ENCODE data around the gene ST8SIA6.
"Not testable (repeated sequence)": the region's sequence is repeated elsewhere in the genome, so short reads cannot be mapped to it uniquely, and the experiment has no call there.

ST8SIA6 gene, protein sequence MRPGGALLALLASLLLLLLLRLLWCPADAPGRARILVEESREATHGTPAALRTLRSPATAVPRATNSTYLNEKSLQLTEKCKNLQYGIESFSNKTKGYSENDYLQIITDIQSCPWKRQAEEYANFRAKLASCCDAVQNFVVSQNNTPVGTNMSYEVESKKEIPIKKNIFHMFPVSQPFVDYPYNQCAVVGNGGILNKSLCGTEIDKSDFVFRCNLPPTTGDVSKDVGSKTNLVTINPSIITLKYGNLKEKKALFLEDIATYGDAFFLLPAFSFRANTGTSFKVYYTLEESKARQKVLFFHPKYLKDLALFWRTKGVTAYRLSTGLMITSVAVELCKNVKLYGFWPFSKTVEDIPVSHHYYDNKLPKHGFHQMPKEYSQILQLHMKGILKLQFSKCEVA

DNA sequence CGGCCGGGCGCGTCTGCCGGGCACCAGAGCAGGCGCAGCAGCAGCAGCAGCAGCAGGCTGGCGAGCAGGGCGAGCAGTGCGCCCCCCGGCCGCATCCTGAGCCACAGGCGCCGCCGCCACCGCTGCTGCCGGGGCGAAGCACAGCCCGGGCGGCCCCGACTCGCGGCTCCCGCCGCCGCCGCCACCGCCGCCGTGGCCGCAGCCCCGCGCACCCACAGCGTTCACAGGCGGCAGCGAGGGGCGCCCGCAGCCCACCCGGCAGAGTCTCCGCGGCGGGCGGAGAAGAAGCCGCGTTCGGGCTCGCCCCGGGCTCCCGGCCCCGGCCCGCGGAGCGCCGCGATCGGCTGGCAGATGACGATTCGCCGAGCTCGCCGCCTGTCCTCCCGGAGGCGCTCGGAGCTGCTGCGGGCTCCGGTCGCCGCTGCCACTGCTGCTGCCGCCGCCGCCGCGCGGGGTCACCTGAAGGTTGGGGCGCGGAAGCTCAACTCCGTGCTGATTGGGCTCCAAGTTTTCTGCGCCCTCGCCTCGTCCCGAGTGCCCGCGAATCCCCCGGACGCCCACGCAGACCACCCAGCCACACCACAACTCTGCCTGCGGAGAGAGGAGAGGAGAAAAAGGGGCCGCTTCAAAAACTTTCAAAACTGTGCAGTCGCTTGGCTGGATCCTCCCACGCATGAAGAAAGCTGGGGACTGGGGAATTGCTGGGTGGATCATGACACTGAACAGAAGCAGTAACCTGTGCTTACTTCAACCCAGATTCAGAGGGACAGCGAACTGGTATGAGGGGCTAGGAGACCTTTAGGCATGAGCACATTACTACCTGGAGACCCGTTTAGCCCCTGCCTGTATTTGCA, at the start of gene ST8SIA6:
ST8SIA6 (minus strand) TSS at position 435 of the 854 bp plus-strand sequence; CDS start at position 95, 340 bp downstream.
- DNase-seq (ENCODE audit: low read depth in 2 of 2): no peak

DNA sequence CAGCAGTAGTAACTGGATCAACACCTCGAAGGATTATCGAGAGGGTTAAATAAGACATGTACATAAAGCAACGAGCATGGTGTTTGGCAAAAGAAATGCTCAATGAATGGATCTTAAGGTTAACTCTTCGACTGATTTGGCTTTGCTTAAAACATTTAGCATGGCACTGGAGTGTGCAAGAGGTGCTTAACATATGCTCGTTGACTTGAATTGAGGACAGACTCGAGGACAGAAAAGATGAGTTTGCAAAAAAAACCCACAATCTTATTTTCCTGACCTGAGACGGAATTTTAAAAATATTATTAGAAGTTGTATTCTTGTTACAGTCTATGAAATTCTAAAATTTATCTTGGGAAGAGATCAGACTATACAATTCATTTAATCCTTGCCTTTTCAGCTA, 49.4 kb upstream of the ST8SIA6 start:
- DNase-seq (ENCODE audit: low read depth in 2 of 2): no peak

DNA sequence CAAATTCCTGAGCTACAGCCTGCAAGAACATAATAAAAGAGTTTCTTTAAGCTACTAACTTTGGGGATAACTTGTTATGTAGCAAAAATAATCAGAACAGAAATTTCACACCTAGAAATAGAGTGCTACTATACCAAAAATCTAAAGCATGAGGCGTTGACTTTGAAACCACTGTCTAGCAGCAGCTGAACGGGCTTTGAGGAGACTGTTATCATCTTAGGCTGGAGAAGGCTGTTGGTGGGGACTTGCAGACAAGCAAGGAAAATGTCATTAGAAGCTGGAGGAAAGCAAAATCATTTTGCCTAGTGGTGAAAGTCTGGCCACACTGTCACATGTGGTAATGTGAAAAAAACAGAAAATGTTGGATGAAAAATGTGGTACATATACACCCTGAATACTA, 48.4 kb upstream of the ST8SIA6 start:
- no peak for DNase-seq (ENCODE audit: low read depth in 2 of 2)

DNA sequence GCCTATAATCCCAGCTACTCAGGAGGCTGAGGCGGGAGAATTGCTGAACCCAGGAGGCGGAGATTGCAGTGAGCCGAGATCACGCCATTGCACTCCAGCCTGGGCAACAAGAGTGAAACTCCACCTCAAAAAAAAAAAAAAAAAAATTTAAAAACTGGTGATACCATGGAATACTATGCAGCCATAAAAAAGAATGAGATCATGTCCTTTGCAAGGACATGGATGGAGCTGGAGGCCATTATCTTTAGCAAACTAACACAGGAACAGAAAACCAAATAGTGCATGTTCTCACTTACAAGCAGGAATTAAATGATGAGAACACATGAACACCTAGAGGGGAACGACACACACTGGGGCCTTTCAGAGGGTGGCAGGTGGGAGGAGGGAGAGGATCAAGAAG, 44.6 kb upstream of the ST8SIA6 start:
- DNase-seq (ENCODE audit: low read depth in 2 of 2): not testable (repeated sequence)

DNA sequence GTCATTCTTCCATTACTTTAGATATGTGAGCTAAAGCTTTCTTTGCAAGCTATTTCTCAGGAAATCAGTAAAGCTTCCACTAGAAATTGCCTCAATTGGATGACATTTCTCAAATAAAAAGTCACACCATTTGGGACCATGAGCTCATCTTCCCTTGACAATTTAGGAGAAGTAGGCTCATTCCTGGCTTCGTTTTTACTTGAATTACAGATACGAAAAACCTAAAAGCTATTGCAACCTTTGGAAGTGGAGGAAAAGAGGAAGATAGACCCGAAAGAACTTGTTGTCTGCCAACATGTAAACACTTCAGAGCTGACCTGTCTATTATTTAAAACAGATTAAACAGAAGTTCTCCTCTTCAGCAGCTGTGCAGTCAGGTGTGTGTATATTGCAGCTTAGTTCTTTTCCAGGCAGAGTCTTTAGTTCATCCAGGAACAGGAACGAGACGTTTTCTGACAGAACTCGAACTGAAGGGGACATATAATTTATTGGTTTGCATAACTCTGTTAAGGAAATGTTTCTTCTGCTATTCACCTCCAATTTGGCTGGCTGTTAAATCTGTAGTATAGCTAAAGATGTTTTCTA, 43.1 kb upstream of the ST8SIA6 start:
- DNase-seq (ENCODE audit: low read depth in 2 of 2): no peak

DNA sequence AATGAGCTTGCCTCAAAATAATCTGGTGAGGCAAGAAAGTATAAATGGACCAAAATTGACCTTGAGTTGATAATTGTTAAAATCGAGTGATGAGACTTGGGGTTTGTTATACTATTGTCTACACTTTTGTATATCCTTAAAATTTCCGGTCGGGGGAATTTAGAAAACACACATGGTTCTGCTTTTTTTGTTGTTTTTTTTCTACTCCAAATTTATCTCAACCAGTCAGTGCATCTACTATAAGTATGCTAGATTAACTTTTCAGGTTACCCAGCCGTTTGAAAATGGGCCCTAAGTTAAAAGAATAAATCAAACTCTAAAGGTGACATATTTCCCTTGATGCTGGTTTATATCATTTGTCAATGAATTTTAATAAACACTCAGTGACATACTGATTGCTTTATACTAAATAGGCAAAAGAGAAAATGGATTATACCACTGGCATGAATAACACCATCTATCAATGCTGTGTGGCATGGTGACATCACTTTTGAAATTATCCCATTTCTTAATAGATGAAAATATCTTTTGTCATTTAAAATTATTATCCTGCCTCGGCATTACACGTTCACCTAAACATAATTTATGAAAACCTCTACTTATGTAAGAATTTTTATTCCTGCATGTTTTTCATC, 40.3 kb upstream of the ST8SIA6 start:
- no peak for DNase-seq (ENCODE audit: low read depth in 2 of 2)

DNA sequence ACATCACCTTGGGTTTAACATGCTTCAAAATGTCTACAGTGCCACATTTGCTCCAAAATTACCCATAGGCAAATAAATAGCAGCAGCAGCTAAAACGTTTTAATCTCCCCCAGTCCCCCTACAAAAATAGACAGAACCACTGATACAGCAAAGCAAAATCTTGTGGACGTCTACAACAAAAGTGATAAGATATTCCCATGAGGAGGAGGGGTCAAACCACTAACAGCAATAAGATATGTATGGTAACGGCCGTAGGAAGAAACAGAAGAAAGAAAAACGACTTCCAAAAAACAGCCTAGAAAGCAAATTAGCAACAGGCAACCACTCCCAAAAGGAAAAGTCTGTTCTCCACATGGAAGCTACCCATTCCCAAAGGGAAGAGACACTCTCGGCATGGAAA, 34.5 kb upstream of the ST8SIA6 start:
- DNase-seq (ENCODE audit: low read depth in 2 of 2): no peak

DNA sequence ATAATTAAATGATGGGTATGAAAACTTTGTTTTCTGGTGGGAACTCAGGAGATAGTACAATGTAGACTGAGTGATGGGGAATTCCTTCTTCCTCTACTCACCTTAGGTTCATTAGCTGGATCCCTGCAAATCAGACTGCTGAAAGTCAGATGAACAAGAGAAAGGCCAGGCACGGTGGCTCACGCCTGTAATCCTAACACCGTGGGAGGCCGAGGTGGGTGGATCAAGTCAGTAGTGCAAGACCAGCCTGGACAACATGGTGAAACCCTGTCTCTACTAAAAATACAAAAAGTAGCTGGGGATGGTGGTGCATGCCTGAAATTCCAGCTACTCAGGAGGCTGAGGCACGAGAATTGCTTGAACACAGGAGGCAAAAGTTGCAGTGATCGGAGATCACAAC, 28.7 kb upstream of the ST8SIA6 start:
- DNase-seq (ENCODE audit: low read depth in 2 of 2): no peak

DNA sequence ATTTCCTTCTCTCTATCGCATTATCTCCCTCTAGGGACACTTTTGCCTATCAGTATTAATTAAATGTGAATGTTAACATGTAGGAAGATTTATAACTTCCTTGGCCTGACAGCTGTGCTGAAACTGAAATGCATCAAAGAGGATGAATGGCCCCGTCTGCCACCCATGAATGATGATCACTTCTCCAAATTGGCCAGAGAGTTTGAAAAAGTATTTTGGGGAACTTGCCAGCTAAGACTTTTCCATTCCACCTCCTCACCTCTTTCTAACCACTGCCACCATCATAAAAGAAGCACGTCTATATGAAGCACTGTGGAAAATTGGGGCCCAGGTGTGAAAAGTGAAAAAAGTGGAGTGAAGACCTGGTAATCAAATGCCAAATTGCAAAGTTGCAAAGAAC, 25.4 kb upstream of the ST8SIA6 start:
- no peak for DNase-seq (ENCODE audit: low read depth in 2 of 2)

DNA sequence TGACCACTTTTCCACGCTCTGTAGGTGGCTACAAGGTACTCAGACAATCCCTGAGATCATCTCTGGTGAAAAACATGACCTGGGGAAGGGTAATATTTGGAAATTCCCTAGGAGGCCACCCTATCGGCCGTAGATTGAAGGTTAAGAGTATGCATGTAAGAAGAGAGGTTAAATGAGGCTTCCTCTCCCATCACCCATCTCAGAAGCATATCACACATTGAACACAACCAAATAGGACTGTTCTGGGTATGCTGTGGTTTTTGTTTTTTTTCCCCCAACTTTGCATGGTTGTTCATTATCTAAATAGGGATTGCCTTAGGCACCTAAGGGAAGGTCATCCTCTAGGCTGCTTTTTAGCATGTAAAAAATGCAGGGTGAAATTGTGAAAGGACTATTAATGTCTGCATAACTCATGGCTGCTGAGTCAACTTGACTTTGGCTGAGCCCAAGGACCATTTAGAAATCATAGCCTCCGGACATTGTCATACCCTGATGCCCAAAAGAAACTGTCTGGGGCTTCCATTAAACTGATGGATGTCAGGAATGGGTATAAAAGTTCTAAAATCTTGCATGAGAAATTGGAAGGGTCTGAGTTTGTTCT, 24.7 kb upstream of the ST8SIA6 start:
- no peak for DNase-seq (ENCODE audit: low read depth in 2 of 2)

DNA sequence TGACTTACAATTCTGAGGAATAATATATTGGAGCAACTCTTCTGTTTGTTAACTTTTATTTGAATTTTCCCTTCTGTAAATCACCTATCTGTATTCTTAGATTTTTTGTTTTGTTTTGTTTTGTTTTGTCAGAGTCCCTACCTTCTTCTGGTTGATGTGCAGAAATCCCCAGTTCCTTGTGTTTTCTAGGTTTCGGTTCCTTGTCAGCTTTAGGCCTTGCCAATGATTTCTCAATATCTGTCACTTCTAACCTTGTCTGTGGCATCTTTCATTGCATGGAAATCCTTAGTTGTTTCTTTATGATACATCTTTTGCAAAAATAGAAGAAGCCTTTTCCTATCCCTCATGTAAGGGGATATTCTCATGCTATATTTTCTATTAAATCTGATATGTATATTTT, 21.7 kb upstream of the ST8SIA6 start:
- no peak for DNase-seq (ENCODE audit: low read depth in 2 of 2)

DNA sequence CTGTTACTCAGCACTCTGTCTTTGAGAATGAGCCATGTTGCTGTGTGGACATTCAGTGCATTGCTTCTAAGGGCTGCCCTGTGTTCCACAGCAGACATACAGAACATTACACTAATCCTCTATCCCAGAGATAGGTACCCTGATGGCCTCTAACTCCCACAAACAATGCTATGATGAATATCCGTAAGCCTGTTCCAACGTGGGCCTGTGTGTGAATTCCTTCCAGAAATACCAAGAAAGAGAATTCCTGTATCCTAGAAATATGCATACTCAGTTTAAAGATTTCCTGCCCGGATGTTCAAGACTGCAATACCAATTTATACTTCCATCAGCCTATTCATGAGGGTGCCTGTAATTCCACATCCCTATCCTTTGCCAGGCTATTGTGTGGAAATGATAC, 21.3 kb upstream of the ST8SIA6 start:
- DNase-seq (ENCODE audit: low read depth in 2 of 2): no peak

DNA sequence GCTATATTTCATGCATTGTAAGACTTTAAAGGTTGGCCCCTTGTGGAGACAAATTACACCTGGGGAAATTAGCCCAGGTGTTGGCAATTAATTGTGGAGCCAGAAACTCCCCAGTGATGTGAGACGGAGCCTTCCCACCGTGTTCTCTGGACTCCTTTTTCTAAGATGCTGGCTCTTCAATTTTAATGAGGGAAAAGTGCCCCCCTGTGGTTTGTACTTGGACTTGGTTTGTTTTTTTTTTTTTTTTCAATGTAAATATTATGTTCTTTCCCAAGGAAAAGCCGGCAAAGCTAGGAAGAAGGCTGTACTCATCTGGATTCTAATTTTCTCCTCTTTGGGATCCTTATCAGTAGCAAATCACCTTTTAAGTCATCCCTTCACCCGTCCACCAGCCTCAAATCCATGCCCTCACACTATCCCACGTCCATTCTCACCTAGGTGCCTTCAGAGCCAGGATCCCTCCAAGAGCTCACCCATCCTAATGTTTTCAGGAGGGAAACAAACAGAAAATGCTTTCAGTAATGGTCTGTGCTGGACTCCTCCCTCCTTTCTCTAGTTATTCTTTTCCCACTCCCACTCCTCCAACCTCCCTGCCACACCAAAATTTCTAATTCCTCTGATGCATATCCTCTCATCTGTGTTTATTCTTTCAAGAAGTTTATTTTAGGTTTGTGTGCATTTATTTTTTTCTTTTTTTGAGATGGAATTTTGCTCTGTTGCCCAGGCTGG, 20.4 kb upstream of the ST8SIA6 start:
- DNase-seq (ENCODE audit: low read depth in 2 of 2): no peak

DNA sequence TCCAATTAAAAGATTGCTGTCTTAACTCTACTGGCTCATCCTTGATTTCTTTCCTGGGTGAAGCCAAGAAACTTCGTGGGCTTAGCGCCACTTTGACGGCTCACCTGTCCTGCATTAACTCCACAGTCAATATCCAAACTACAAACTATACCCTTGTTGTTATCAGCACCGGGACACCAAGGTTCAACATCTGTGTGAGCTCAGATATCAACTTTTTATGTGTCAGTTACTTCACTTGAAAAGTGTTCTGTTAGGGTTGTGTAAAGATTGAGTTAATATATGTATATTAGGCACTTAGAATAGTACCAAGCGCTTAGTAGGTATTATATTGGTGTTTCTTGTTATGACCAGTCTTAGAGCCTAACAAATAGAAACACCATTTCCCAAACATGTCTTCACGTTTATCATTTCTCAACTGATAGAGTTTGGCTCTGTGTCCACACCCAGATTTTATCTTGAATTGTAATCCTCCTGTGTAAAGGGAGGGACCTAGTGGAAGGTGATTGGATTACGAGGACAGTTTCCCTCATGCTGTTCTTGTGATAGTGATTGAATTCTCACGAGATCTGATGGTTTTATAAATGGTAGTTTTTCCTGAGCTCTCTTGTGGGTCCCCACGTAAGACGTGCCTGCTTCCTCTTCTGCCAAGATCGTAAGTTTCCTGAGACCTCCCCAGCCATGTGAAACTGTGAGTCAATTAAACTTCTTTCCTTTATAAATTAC, 19.0 kb upstream of the ST8SIA6 start:
- DNase-seq (ENCODE audit: low read depth in 2 of 2): no peak

DNA sequence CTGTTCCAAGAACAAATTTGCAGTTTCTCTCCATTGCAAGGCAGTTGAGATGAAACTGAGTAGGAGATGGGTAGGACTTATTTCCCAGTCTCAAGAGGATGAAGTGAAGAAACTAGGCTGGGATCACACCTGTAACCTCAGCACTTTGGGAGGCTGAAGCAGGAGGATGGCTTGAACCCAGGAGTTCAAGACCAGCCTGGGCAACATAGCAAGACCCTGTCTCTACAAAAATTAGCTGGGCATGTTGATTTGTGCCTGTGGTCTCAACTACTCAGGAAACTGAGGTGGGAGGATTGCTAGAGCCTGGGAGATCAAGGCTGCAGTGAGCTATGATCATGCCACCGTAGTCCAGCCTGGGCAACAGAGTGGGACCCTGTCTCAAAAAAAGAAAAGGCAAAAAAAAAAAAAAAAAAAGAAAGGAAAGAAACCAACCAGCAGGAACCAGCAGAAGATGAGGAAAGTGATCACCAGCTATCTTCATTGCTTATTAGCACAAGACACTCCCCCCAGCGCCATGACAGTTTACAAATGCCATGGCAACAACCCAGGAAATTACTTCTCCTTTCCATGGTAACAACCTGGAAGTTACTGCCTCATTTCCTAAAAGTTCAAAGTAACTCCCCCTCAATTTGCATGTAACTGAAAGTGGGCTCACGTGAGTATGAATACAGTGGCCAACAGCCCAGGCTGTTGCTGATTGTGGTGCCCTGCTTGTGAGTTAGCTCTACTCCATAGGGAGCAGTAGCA, 18.3 kb upstream of the ST8SIA6 start:
- no peak for DNase-seq (ENCODE audit: low read depth in 2 of 2)

DNA sequence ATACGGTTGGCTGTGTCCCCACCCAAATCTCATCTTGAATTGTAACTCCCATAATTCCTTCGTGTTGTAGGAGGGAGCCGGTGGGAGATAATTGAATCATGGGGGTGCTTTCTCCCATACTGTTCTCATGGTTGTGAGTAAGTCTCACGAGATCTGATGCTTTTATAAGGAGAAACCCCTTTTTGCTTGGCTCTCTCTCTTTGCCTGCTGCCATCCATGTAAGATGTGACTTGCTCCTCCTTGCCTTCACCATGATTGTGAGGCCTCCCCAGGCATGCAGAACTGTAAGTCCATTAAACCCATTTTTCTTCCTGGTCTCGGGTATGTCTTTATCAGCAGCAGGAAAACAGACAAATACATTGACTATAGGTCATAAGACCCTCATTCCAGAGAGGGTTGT, 15.9 kb upstream of the ST8SIA6 start:
- no peak for DNase-seq (ENCODE audit: low read depth in 2 of 2)

DNA sequence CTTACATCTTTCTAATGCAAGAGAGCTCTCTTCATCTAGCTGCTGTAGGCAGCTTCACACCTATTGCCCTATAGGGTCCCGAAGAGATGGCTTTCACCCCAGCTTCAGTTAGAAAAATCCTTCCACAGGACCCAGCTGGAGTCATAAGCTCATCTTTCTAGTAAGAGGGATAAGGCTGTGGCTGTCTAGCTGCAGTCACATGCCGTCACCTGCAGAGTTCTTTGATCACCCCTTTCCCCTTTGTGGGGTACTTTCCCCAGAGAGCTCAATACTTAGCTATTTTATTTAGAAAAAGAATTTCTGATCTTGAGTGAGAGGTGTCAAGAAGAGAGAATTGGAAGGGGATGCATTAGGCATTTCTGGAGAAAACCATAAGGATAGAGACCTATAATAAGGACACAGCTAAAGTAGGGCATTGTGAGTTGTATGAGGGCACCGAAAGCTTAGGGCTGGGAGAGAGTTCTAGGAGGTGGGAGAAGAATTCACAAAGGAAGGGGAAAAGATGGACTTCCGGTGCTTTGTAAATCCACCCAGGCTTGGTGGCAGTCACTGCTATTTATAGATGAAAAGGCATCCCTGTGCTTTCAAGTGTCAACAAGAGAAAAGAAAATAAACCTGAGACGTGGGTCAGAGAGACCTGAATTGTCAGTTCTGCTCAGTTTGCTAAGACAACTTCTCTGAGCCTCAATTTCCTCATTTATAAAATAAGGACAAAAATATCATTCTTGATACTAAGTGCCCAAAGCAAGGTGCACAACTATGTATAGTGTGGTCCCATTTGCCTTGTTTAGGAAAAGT, 11.1 kb upstream of the ST8SIA6 start:
- DNase-seq (ENCODE audit: low read depth in 2 of 2): no peak

DNA sequence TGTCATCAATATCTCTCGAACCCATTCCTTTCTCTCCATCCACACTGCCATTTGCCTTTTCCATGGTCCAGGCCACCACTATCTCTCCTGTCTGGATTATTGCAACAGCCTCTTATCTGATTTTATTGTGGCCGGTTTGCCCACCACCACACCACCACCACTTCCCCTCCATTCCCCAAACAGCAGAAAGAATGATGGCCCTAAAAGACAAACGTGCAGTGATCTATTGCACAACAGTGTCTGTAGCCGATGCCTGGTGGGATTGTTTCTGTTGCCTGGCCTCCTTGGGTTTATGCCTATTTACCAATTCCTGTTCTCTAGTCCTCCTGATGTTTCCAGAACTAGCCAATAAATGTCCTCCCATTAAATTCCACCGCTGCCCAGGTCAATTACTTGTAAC, 10.2 kb upstream of the ST8SIA6 start:
- DNase-seq (ENCODE audit: low read depth in 2 of 2): no peak

DNA sequence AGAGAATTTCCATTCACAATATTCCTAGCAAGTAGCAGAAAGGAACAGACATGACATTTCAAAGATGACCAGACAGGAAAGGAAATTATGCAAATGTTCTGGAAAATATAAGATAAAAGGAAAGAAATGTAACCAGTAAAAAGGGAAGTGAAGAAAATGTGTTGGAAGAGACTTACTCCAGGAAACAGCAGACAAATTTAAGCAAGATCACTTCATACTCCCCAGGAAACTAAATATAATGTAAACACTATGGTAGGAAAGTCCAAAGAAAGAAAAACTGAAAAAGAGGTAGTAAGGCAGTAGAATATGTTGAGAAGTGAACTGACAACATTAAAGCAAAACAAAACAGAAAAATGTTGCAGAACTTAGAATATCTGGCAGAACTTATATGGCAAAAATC, 6.4 kb upstream of the ST8SIA6 start:
- no peak for DNase-seq (ENCODE audit: low read depth in 2 of 2)

All from fibroblast of skin of left biceps (primary cell).